Neural cell (in vitro differentiated cells): Measurements from ENCODE around the gene ACAP3. TPM values are rescaled to one million over a fixed set of nuclear protein-coding genes. Genes with fewer than 3 reads are reported as not detected.

Source experiments
- H2AFZ ChIP-seq: fragments of 200-600, 300-800 bp; sonication (generic), shearing (Covaris generic); 2 replicates; pipeline ENCODE4 v1.6.0; 2014; ENCODE audit warnings: low read depth, mild to moderate bottlenecking, antibody characterized with exemption, low read length, moderate library complexity
- H3F3A ChIP-seq: fragments of 200-600 bp; shearing (Covaris generic); 2 replicates; pipeline ENCODE4 v1.6.1; 2016; ENCODE audit warnings: mild to moderate bottlenecking, moderate library complexity, mixed read lengths, antibody characterized with exemption, low read length; ENCODE audit not compliant: insufficient read depth, poor library complexity, severe bottlenecking
- H3K27ac ChIP-seq: fragments of 200-600, 300-800 bp; sonication (generic), shearing (Covaris generic); 2 replicates; pipeline ENCODE4 v1.5.1; 2014; ENCODE audit warnings: mild to moderate bottlenecking, low read length, moderate library complexity
- H3K27me3 ChIP-seq: fragments of 300-800, 200-600 bp; sonication (generic), shearing (Covaris generic); 2 replicates; pipeline ENCODE4 v1.6.0; 2014; ENCODE audit warnings: mild to moderate bottlenecking, low read depth, low read length, moderate library complexity; ENCODE audit not compliant: insufficient read depth
- H3K36me3 ChIP-seq: fragments of 300-800, 200-600 bp; sonication (generic), shearing (Covaris generic); 2 replicates; pipeline ENCODE4 v1.5.1; 2014; ENCODE audit warnings: mild to moderate bottlenecking, antibody characterized with exemption, low read length, moderate library complexity; ENCODE audit not compliant: insufficient read depth
- H3K4me2 ChIP-seq: fragments of 300-800, 200-600 bp; sonication (generic), shearing (Covaris generic); 2 replicates; pipeline ENCODE4 v1.6.0; 2014; ENCODE audit warnings: mild to moderate bottlenecking, low read length
- H3K4me3 ChIP-seq: fragments of 300-800, 200-600 bp; sonication (generic), shearing (Covaris generic); 2 replicates; pipeline ENCODE4 v1.5.1; 2014; ENCODE audit warnings: mild to moderate bottlenecking, low read length, moderate library complexity
- H3K79me2 ChIP-seq: fragments of 200-600 bp; shearing (Covaris generic); replicated peaks from 2 replicates; pipeline ENCODE4 v1.6.0; 2014; ENCODE audit warnings: mild to moderate bottlenecking, low read length, moderate library complexity; ENCODE audit not compliant: insufficient read depth
- H3K9ac ChIP-seq: fragments of 300-800, 200-600 bp; sonication (generic), shearing (Covaris generic); 2 replicates; pipeline ENCODE4 v1.6.1; 2016; ENCODE audit warnings: mild to moderate bottlenecking, low read length, mixed read lengths
- H3K9me2 ChIP-seq: fragments of 200-600 bp; shearing (Covaris generic); 2 replicates; pipeline ENCODE4 v1.6.1; 2016; ENCODE audit warnings: mild to moderate bottlenecking, low read length, mixed read lengths; ENCODE audit not compliant: insufficient read depth
- H3K9me3 ChIP-seq: fragments of 200-600, 300-800 bp; sonication (generic), shearing (Covaris generic); 2 replicates; pipeline ENCODE4 v1.6.1; 2016; ENCODE audit warnings: mild to moderate bottlenecking, mixed run types, low read length, moderate library complexity, mixed read lengths
- H4K20me1 ChIP-seq: fragments of 200-600 bp; shearing (Covaris generic); 2 replicates; pipeline ENCODE4 v1.6.1; 2016; ENCODE audit warnings: mild to moderate bottlenecking, mixed run types; ENCODE audit not compliant: insufficient read depth
- EP300 ChIP-seq: fragments of 450-650 bp; conservative IDR thresholded peaks from 2 replicates; pipeline ENCODE4 v1.6.1; 2014; ENCODE audit warnings: antibody characterized with exemption, mild to moderate bottlenecking, moderate library complexity; ENCODE audit not compliant: poor library complexity, severe bottlenecking
- EZH2 ChIP-seq: fragments of 200-600, 300-800 bp; shearing (Covaris generic), sonication (generic); IDR thresholded peaks from 2 replicates; pipeline ENCODE4 v1.6.1; 2014; ENCODE audit warnings: antibody characterized with exemption, low read length, borderline replicate concordance, mild to moderate bottlenecking; ENCODE audit not compliant: insufficient read depth, poor library complexity, severe bottlenecking
- MXI1 ChIP-seq: fragments of 450-650 bp; conservative IDR thresholded peaks from 2 replicates; pipeline ENCODE4 v1.6.1; 2014; ENCODE audit warnings: antibody characterized with exemption, mild to moderate bottlenecking; ENCODE audit not compliant: poor library complexity, severe bottlenecking
- POLR2AphosphoS5 ChIP-seq: IDR thresholded peaks from 2 replicates; pipeline ENCODE4 v1.6.1; 2012
- RAD21 ChIP-seq: fragments of 450-650 bp; conservative IDR thresholded peaks from 2 replicates; pipeline ENCODE4 v1.6.1; 2014; ENCODE audit warnings: antibody characterized with exemption, mild to moderate bottlenecking, moderate library complexity
- REST ChIP-seq: IDR thresholded peaks from 2 replicates; pipeline ENCODE4 v1.6.1; 2012; ENCODE audit warnings: borderline replicate concordance
- SMC3 ChIP-seq: fragments of 450-650 bp; conservative IDR thresholded peaks from 2 replicates; pipeline ENCODE4 v1.6.1; 2014; ENCODE audit warnings: antibody characterized with exemption, mild to moderate bottlenecking, moderate library complexity; ENCODE audit not compliant: poor library complexity
- TAF1 ChIP-seq: IDR thresholded peaks from 2 replicates; pipeline ENCODE4 v1.6.1; 2012; ENCODE audit warnings: low read depth
- polyA plus RNA-seq: library from polyadenylated mRNA; depleted of rRNA; stranded (reverse); fragments of >200 nt; gene quantifications from 2 replicates; pipeline ENCODE4 v1.2.3, GENCODE V29; 2014
- TF ChIP-seq, protein P1 (sequence below): fragments of 450-650 bp; IDR thresholded peaks from 2 replicates; pipeline ENCODE4 v1.5.1; 2014; ENCODE audit warnings: antibody characterized with exemption, mild to moderate bottlenecking, moderate library complexity; ENCODE audit not compliant: poor library complexity, severe bottlenecking

ACAP3 gene
- polyA plus RNA-seq, 1 donor from 2014 or later: 186 TPM

DNA sequence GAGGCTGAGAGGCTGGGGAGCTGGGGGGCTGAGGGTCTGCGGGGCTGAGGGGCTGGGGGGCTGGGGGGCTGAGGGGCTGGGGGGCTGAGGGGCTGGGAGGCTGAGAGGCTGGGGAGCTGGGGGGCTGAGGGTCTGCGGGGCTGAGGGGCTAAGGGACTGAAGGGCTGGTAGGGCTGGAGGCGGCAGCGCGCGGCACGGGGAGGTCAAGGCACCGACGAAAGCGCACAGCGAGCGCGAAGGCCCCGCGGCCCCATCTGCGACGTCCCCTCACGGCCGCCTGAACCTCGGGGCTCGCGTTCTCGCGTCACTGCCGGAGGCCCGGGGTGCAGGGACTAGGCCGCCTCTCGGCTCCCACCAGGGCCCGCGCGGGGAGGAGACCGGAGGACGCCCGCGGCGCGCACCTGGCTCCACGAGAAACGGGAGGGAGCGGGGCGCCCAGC, 16.4 kb upstream of the ACAP3 start:
- Histone ChIP-seq H3K79me2 (peaks cover 34% of the 10 kb centered on the region), H4K20me1 (peaks cover 16% of the 10 kb centered on the region)
- TF ChIP-seq SMC3 (no peak), MXI1 (no peak), EP300 (no peak), TAF1 (no peak), EZH2 (no peak), POLR2AphosphoS5 (no peak), REST (no peak)

DNA sequence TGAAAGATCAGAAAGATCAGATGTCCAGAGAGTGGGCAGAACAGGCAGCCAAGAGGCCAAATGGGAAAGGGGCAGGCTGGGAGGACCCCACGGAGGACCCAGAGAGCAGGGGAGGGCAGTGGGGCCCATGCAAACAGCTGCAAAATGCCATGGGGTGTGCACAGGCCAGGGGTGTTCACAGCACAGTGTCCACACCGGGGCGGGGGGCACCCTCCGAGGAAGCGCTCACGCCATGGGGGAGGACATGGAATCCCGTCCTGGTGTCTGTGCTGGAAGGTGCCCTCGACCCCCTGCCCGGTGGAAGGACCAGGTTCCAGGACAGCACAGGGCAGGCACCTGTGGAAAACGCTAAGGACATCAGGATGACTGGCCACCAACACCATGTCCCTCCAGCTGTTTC, 15.2 kb upstream of the ACAP3 start:
- H3K79me2 ChIP-seq: peaks cover 34% of the 10 kb centered on the region
- no peak overlapping the region for H3K4me2 ChIP-seq
- no peaks in the 10 kb centered on the region for H3K36me3 ChIP-seq
- no peak overlapping the region for H3K9ac ChIP-seq
- H3K9me2 ChIP-seq: no peaks in the 10 kb centered on the region
- H3K9me3 ChIP-seq: no peaks in the 10 kb centered on the region
- peak overlapping the region; percentile 49 for H3K4me3 ChIP-seq
- peaks cover 16% of the 10 kb centered on the region for H4K20me1 ChIP-seq
- no peaks in the 10 kb centered on the region for H3K27me3 ChIP-seq
- no peak for TF ChIP-seq RAD21
- no peak overlapping the region for H2AFZ ChIP-seq
- no peaks in the 10 kb centered on the region for H3F3A ChIP-seq
- no peak overlapping the region for H3K27ac ChIP-seq

More for the DNA sequence above, 16.4 kb upstream of the ACAP3 start:
- Histone ChIP-seq H3K9me3 (no peaks in the 10 kb centered on the region), H3K4me3 (peak overlapping the region; percentile 99), H3K27me3 (no peaks in the 10 kb centered on the region), H2AFZ (peak overlapping the region; percentile 40), H3K9me2 (no peaks in the 10 kb centered on the region), H3K4me2 (no peak overlapping the region), H3K27ac (peak overlapping the region; percentile 59), H3K9ac (peak overlapping the region; percentile 93), H3F3A (no peaks in the 10 kb centered on the region), H3K36me3 (no peaks in the 10 kb centered on the region)

GRCh38 chr1:1322418-1322817, 14.7 kb upstream of the ACAP3 start:
- Histone ChIP-seq H3K9me3 (no peaks in the 10 kb centered on the region), H3K4me3 (no peak overlapping the region), H3K9me2 (no peaks in the 10 kb centered on the region), H3K79me2 (peaks cover 34% of the 10 kb centered on the region), H3K36me3 (no peaks in the 10 kb centered on the region), H3F3A (no peaks in the 10 kb centered on the region), H2AFZ (no peak overlapping the region), H3K9ac (no peak overlapping the region), H3K27me3 (no peaks in the 10 kb centered on the region), H3K4me2 (no peak overlapping the region), H4K20me1 (peaks cover 16% of the 10 kb centered on the region), H3K27ac (no peak overlapping the region)
- TF ChIP-seq RAD21: no peak
- TF ChIP-seq, protein P1, sequence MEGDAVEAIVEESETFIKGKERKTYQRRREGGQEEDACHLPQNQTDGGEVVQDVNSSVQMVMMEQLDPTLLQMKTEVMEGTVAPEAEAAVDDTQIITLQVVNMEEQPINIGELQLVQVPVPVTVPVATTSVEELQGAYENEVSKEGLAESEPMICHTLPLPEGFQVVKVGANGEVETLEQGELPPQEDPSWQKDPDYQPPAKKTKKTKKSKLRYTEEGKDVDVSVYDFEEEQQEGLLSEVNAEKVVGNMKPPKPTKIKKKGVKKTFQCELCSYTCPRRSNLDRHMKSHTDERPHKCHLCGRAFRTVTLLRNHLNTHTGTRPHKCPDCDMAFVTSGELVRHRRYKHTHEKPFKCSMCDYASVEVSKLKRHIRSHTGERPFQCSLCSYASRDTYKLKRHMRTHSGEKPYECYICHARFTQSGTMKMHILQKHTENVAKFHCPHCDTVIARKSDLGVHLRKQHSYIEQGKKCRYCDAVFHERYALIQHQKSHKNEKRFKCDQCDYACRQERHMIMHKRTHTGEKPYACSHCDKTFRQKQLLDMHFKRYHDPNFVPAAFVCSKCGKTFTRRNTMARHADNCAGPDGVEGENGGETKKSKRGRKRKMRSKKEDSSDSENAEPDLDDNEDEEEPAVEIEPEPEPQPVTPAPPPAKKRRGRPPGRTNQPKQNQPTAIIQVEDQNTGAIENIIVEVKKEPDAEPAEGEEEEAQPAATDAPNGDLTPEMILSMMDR: no peak
- TF ChIP-seq EZH2: no peak
- no peak for TF ChIP-seq MXI1
- no peak for TF ChIP-seq POLR2AphosphoS5
